GM19324 (cell line): Measurements from ENCODE around the gene P2RX1.
"Not testable (repeated sequence)": the region's sequence is repeated elsewhere in the genome, so short reads cannot be mapped to it uniquely, and the experiment has no call there.

Experiments
- ATAC-seq: cut with Tn5 transposase; IDR thresholded peaks from one replicate; pipeline ENCODE4 v1.9.1; 2021; ENCODE audit warnings: mild to moderate bottlenecking, moderate library complexity; ENCODE audit not compliant: unreplicated experiment, low FRiP score

The P2RX1 gene

DNA sequence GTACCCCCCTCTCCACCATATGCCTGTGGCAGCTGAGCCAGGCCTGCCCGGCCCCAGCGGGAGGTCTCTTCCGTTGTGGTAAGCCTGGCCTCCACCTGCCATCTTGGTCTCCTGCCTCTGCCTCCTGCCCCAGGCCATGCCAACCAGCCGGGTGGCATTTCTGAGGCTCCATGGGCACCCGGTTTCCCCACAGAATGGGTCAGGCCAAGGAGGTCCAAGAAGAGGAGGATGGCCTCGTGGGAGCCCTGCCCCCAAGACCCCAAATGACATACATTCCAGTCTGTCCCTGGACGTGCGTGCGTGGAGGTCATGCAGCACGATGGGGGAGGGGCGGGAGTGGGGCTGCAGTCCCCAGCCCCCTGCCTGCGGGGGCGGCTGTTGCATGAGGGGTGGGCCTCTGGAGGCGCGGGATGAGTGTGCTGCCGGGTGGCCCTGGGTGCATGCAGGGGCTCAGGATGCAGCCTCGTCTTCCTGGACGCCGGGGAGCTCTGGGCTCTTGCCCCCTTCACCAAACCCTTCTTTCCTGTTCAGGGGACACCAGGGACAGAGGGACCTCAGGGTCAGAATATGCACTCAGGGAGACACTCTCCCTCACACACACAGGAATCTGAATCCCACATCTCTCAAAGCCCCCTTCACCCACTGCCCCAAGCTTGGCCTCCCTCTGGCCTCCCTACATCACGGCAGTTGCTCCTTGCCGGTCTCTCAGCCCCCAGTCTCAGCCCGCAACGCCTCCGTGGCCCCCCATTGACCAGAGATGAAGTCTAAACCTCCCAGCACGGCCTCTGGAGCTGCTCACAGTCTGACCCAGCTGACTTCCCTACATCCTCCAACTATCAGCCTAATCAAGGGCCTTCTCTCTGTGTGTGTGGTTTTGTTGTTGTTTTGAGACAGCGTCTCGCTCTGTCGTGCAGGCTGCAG lies 54.2 kb downstream of the P2RX1 start:
- no peak for ATAC-seq

DNA sequence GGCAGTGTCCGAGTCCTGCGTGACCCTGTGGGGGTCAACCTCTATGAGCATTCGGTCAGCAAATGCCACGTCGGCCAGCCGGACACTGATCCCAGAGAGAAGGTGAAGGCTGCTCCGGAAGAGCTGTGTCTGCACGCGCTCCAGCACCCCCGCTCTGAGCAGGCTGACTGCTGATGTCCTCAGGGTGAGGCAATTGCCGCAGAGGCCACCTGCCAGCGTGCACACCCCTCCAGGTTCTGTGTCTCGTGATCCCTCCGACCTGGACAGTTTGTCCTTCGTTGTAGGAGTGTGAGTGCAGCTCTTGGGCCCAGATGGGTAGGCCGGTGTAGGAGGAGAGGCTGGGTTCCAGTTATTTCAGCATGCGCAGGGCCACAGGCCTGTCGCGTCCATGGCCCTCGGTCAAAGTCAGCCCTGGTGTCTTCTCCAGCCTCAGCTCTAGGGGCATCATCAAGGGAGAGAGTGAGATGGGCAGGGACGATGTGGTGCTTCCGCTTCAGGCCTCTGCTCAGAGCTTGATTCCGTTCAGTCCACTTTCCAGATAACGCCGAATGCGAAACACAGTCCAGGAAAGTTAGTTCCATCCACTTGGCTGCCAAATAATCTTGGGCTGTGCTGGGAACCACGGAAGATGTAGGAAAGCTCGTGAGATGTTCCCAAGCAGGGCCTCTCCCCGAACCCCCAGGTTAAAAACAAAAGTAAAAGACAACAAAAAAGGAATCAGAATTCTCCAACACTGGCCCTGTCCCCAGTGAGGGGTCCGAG lies 55.1 kb downstream of the P2RX1 start:
- no peak for ATAC-seq

DNA sequence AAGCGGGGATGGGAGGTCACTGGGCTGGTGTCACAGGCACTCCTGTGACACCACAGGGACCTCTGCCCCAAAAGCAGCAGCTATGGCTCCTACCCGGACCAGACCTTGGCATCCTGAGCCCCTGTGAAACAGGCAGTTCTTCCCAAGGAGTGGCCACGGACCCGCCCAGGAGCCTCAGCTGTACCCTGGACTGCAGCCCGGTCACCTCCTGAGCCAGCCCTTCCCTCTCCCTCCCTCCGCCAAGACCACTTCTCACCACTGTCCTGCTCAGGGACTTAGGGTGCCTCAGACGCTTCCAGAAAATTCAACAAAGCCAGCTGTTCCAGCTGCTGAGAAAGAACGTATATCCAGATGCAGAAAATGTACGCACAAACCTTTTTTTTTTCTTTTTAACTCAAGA lies 56.3 kb downstream of the P2RX1 start:
- ATAC-seq: no peak

DNA sequence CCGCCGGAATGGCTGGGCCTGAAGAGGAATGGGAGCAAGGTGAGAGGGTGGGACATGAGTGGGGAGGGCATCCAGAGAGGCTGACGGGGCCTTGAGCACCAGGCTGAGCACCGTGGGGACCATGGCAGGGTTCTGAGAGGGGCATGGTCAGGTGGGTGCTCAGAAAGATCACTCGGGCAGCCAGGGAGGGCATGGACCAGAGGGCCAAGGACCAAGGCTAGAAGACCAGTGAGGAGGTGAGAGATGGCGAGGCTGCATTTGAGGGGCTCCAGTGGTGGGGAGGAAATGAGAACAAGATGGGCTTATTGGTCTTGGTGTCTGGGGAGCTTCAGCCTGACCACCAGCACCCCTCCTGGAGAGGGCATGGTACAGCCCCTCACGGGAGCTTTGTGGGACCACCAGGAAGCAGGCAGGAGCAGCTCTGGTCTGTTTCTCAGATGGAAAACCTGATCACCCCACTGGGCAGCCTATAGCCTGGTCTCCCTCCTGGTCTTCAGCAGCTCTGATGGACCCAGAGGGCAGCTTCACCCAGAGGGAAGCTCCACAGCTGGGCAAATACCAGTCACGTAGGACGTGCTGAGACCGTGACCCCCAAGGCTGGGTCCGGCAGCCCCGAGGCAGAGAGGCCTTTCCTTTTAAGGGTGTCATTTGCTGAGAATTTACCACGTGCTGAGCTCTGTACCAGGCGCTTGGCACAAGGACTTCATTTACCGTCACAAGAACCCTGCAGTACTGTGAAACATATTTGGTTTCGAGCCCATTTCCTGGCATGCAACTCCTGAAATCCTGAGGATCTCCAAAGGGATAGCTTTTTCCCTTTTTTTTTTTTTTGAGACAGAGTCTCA lies 58.8 kb downstream of the P2RX1 start:
- ATAC-seq: no peak

DNA sequence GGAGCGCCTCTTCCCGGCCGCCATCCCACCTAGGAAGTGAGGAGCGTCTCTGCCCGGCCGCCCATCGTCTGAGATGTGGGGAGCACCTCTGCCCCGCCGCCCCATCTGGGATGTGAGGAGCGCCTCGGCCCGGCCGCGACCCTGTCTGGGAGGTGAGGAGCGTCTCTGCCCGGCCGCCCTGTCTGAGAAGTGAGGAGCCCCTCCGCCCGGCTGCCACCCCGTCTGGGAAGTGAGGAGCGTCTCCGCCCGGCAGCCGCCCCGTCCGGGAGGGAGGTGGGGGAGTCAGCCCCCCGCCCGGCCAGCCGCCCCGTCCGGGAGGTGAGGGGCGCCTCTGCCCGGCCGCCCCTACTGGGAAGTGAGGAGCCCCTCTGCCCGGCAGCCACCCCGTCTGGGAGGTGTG lies 62.1 kb downstream of the P2RX1 start:
- ATAC-seq: not testable (repeated sequence)

DNA sequence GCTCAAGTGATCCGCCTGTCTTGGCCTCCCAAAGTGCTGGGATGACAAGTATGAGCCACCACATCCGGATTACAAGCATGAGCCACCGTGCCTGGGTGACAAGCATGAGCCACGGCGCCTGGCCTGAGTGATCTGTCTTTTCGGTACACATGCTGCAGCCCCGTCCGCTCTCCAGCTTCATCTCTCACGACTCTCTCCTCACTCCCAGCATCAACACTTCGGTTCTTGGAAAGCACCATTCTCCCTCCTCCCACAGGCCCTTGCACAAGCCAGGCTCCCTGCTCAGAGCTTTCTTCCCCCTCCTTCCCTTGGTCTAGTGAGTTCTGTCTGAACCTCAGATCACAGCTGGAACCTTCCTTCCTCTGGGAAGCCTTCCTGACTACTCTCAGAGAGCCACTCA lies 63.7 kb downstream of the P2RX1 start:
- no peak for ATAC-seq

DNA sequence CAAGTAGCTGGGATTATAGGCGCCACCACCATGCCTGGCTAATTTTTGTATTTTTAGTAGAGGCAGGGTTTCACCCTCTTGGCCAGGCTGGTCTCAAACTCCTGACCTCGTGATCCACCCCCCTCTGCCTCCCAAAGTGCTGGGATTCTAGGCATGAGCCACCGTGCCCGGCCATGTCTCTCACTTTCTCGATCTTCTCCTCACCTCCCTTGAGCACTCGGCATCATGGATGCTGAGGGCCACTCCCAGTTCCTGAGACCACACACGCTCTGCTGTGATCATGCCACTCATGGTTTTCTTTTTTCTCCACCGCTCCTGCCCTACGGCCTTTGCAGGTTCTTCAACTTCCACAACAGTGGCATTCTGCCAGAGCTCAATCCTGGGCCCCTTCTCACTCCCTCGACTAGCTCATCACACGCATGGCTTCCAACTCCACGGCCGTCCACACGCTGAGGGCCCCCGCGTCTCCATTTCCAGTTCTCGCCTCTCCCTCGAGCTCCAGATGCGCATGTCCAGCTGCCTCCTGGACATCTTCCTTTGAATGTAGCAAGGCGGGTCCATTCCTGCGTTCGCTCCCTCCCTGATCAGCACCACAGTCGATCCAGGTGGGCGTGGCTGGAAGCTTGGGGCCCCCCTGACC lies 64.7 kb downstream of the P2RX1 start:
- no peak for ATAC-seq

DNA sequence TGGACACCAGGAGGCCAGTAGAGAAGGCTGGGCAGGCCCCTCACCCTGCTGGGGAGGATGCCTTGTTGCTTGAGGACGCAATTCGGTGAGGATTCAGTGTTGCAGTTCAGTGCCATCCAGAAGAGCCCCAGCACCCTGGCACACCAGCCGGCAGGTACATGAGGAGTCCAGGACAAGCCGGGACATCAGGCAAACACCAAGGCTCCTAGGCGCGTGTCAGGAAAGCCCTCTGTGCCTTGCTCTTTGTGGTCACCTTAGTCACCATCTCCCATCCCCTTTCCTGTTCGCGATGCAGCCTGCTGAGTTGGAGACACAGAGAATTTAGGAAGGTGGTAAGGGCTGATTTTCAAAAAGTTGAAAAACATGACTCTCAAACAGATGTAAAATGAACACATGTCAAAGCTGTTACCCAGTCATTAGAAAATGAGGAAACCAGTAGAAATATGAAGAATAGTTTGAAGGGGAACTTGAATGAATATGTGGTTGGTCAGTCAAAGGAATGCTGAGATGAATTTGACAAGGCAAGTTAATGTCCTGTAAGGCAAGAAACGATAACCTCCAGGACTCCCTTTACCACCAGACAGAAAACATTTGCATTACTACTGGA lies 67.9 kb downstream of the P2RX1 start:
- ATAC-seq: no peak

DNA sequence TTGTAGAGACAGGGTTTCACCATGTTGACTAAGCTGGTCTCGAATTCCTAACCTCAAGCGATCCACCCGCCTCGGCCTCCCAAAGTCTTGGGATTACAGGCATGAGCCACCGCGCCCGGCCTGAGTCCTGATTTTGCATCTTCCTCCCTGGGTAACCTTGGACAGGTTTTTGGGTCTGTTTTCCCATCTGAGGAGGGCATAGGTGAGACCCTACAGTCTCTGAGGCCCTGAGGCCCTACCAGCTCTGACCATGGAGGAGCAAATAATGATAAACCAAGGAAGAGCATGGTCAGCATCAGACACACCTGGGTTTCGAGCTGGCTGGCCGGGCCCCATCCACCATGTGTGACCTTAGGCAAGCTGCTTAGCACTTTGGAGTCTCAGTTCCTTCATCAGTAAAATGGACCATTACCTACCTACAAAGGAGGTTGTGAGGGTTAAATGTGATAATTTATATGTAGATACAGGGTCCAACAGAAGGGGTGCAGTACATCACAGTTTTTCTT lies 69.0 kb downstream of the P2RX1 start:
- no peak for ATAC-seq
